Astrocyte (in vitro differentiated cells and primary cell): ENCODE data around the gene MAPKBP1.

Experiments
- EZH2 ChIP-seq: IDR thresholded peaks from 2 replicates; pipeline ENCODE4 v1.6.1; 2012; ENCODE audit warnings: mild to moderate bottlenecking, low read length, inconsistent platforms; ENCODE audit not compliant: insufficient read depth
- TF ChIP-seq, protein P1 (sequence below): IDR thresholded peaks from 2 replicates; pipeline ENCODE4 v1.5.1; 2011; ENCODE audit warnings: low read depth, mild to moderate bottlenecking, inconsistent platforms, low read length, moderate library complexity; ENCODE audit not compliant: insufficient read depth

DNA sequence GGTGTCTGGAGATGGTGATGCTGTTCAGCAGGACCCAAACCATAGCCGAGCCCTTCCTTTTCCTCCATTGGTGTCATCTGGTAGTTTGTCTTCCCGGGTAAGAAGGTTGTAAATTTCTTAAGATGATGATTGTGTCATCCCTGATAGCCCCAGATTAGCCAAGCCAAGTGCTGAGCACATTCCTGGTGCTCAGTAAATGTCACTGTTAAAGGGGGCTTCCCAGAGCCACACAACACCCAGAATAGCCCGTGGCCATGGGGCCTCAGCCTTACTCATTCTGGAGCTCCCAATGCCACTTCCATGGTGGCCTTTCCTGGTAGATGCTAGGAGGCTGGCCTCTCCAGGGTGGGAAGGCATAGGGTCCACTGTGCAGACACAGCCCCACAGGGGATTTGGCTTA is 59.8 kb downstream of the MAPKBP1 start:
- TF ChIP-seq, protein P1, sequence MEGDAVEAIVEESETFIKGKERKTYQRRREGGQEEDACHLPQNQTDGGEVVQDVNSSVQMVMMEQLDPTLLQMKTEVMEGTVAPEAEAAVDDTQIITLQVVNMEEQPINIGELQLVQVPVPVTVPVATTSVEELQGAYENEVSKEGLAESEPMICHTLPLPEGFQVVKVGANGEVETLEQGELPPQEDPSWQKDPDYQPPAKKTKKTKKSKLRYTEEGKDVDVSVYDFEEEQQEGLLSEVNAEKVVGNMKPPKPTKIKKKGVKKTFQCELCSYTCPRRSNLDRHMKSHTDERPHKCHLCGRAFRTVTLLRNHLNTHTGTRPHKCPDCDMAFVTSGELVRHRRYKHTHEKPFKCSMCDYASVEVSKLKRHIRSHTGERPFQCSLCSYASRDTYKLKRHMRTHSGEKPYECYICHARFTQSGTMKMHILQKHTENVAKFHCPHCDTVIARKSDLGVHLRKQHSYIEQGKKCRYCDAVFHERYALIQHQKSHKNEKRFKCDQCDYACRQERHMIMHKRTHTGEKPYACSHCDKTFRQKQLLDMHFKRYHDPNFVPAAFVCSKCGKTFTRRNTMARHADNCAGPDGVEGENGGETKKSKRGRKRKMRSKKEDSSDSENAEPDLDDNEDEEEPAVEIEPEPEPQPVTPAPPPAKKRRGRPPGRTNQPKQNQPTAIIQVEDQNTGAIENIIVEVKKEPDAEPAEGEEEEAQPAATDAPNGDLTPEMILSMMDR, result no peak
- no peak for TF ChIP-seq EZH2
